Measurements from ENCODE around the gene EPHA10.

EPHA10 gene

GRCh38 chr1:37764888-37765441 is at the start of gene EPHA10:
EPHA10 (minus strand) TSS chr1:37765120; CDS start chr1:37765066, 54 bp downstream.
- no peak for DNase-seq (ENCODE audit: low spot score)

DNA sequence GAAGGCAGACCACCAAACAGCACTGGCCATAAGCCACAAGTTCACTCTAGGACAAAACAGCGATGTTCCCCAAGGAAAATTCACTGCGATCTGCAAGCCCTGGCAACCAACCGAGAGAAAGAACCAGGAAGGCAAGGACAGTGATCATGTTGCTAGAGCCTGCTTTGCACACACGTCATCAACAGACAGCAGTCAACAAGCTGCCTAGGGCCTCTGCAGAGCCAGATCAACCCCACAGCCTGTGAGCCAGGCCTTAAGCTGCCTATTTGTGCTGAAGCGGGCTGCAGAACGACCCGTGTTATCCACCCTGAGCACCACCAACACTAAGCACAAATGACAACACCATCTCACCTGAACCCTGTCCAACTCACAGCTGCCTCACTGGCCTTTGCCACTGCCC is 49.3 kb upstream of the EPHA10 start:
- no peak for DNase-seq (ENCODE audit: low spot score)

GRCh38 chr1:37813529-37814145 is 48.7 kb upstream of the EPHA10 start:
- no peak for DNase-seq (ENCODE audit: low spot score)

DNA sequence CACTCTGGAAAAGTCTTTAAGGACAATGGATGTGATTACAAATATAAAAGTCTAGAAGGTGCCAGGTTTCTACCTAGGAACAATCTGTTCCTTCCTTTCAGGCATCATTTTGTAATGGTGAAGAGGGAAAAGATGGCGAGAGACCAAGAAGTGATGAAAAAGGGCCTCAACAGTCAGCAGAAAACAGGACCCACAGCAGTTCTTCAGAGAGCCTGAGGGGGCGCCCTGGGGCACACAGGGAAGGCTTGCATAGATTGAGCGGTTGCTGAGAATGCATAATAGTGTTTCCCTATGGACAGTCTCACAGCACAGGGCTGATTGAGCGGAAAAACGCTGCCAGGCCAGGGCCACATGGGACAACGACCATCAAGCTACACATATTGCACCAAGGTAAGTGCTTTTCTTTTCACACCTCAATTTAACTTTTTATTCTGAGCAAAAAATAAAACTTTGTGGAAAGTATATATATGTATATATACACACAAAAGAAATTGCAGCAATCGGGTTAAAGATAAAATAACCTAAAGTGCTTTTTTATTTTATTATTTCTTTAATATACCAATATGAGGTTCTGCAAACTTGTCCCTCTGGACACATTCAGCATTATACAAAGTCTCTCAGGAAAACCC is 46.2 kb upstream of the EPHA10 start:
- DNase-seq (ENCODE audit: low spot score), result peak; percentile 81

GRCh38 chr1:37809942-37810341 is 45.0 kb upstream of the EPHA10 start:
- no peak for DNase-seq (ENCODE audit: low spot score)

DNA sequence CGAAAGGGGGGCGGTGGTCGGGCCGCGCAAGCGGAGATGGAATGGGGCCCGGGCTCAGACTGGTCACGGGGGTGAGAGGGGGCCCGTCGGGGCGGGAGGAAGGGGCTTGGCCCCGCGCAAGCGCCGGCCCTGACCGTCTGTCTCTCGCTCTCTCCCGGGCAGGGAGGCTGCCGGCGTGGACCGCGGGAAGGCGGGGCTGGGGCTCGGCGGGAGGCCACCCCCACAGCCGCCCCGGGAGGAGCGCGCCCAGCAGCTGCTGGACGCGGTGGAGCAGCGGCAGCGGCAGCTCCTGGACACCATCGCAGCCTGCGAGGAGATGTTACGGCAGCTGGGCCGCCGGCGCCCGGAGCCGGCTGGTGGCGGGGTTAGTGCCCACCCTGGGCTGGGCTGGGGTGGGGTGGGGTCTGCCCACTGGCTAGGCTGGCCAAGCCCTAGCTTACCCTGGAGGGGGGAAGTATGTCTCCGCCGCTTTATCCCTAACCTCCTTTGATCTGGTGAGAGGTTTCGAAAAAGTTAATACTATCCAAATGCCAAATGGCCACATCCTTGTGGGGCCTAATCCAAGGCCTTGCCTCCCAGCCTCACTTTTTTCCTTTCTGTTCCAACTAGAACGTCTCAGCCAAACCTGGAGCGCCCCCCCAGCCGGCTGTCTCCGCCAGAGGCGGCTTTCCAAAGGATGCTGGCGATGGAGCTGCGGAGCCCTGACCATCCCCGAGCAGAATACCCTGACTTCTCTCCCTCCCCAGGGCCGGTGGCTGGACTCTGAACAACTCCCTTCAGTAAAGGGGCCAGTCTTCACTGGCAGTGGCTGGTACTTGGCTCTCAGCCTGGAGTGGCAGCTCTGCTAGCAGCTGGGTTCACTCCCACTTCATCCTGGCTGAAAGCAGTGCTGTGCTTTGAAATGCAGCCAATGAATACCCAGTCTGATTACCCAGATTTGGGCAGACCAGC is 43.7 kb upstream of the EPHA10 start:
- peak; percentile 48 for DNase-seq (ENCODE audit: low spot score)

DNA sequence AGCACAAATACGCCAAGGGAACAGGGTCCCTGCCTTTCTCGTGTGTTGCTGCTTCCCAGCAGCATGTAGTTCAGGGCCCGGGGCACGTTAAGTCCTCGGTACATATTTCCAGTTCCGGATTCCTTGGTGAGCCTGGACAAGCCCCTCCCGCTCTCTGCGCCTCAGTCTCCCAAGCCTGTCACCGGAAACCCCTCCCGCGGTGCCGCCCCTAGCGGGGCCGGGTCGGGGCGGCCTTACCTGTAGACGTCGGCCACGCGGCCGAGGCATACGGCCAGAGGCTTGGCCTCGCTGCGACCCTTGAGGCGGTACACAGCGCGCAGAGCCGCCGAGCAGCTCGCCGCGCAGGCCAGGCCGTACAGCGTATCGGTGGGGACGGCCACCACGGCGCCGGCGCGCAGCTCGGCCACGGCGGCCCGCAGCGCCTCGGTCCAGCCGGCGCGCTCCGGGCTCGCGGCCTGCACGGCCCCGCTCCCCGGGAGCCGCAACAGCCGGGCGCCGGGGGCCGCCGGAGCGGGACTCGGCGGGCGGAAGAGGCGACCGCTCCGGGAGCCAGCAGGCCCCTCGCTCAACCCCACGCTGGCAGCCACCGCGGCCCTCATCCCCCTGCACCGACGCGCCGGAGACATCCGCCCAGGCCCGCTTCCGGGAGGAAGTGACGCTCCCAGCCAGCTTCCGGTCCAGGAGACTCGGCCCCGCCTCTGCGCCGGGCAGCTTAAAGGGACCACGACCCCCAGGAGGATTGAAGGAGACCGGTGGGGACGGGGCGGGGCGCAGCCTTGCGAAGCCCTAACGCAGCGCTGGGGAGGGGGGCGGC is 42.8 kb upstream of the EPHA10 start, which contains the start of the genes C1orf122 and YRDC:
Gene C1orf122, plus strand, starts transcription at position 236 of the 814 bp plus-strand sequence. CDS start 615 bp downstream, outside the sequence.
Gene YRDC, minus strand, starts transcription at position 654 of the 814 bp plus-strand sequence. Its CDS starts 28 bp downstream, at position 626.
- peak; percentile 88 for DNase-seq (ENCODE audit: low spot score)

GRCh38 chr1:37807220-37807554 is 42.3 kb upstream of the EPHA10 start:
- peak; percentile 81 for DNase-seq (ENCODE audit: low spot score)

- no peak for DNase-seq (ENCODE audit: low spot score)
Measured at GRCh38 chr1:37802439-37802838, 37.5 kb upstream of the EPHA10 start.

- DNase-seq (ENCODE audit: low spot score), result no peak
Measured at GRCh38 chr1:37797750-37798345, 32.9 kb upstream of the EPHA10 start.

DNA sequence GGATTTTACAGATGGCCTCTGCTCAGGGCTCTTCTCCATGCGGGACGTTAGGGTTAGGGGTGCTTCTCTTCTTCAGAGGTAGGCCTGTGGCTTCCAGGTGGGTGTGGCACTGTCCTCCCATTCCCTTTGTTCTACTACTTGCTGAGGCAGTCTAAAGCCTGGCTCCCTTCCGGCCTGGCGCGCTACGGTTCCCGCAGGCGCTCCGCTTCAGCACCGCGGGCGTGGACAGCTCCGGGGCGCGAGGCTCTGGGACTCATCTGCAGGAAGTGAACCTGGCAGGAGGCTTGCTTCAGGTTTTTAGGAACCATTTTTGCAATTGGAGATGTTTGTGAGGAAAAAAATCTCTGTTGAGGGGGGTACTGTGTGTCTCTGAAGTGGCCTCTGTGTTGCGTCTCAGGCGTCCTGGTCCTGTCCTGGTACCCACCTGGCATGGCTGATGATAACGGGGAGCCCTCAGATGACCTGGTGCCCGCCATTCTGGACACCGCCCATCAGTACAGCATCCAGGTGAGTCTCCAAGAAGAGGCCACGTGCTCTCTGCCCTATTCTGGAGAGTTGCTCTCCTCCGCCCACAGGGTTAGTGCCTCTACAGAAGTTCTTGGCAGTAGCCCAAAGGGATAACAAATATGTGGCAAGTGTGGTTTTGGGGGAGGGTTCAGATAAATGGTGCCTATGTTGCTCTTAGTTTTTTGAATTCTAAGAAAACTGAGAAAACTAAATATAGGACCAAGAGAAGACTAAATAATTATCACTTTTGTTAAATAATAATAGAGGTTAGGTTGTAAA is 30.6 kb upstream of the EPHA10 start:
- peak; percentile 11 for DNase-seq (ENCODE audit: low spot score)

GRCh38 chr1:37794372-37795339 is 29.7 kb upstream of the EPHA10 start:
- DNase-seq (ENCODE audit: low spot score), result no peak

- peak; percentile 9 for DNase-seq (ENCODE audit: low spot score)
Measured at GRCh38 chr1:37793773-37794371, 29.0 kb upstream of the EPHA10 start, which contains the start of gene MANEAL. MANEAL (plus strand) TSS chr1:37793847; CDS start chr1:37794183, 336 bp downstream.

- no peak for DNase-seq (ENCODE audit: low spot score)
Measured at GRCh38 chr1:37792943-37793686, 28.2 kb upstream of the EPHA10 start.

DNA sequence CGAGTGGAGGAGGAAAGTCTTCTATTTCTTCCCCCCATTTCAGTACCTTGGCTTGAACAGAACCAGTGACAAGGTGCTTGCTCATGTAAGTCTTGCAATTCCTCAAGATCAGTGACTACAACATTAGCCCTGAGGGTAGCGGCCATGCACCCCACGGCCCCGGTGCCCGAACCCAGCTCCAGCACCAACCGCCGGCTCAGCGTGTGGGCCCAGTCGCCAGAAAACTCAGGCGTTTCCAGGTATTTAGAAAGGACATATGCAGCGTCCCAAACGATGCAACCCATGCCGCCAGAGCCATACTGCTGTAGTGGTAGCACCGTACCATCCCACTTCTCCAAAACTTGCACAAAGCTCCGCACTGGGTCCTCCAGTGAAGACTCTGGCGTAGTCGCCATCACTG is 17.6 kb upstream of the EPHA10 start:
- DNase-seq (ENCODE audit: low spot score), result no peak

- no peak for DNase-seq (ENCODE audit: low spot score)
Measured at GRCh38 chr1:37778654-37779053, 13.7 kb upstream of the EPHA10 start.

DNA sequence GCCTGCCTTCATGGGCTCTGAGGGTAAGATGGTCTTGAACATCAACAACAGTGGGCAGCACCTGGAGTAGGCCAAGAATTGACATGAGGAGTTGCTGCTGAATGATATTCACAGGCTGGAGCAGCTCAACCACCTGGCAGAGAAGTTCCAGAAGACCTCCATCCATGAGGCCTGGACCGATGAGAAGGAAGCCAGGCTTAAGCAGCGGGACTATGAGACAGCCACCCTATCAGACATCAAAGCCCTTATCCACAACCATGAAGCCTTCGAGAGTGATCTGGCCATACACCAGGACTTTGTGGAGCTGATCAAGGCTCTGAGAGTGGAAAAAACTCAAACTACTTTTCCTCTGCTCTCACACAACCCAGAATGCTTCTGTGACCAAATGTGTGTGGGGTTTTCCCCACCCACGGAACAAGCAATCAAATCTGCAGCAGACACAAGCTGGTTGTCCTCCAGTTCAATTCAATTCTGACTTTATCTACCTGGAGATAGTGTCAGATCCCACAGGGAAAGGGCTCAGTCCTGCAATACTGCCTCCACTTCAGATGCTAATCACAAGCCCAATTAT is 12.1 kb upstream of the EPHA10 start:
- no peak for DNase-seq (ENCODE audit: low spot score)
